HK-2 (cell line): Measurements from ENCODE around the gene CASQ2.

Source experiments
- DNase-seq: peaks from one replicate; pipeline ENCODE4 v3.0.0-alpha.2; 2018; ENCODE audit not compliant: unreplicated experiment

The CASQ2 gene

GRCh38 chr1:115694805-115695204 lies 73.7 kb downstream of the CASQ2 start:
- no peak for DNase-seq

DNA sequence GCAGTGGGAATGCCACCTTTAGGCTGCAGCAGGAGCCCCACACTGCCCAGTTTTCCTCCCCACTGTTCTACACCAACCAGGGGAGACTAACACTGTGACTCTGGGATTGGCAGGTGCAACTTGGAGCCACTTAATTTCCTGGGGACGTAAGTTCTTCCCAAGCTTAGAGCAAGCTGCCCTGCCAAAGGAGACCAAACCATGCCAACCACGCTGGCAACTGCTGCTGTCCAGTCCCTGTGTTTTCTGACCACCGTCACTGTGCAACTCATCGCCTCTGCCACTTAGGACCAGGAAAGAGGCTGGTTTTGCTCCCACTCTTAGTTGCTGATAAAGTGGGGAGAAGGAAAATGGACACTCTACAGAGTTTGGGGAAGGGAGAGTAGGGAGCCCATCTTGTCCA lies 76.3 kb downstream of the CASQ2 start:
- DNase-seq: no peak

GRCh38 chr1:115690972-115691371 lies 77.5 kb downstream of the CASQ2 start:
- no peak for DNase-seq

DNA sequence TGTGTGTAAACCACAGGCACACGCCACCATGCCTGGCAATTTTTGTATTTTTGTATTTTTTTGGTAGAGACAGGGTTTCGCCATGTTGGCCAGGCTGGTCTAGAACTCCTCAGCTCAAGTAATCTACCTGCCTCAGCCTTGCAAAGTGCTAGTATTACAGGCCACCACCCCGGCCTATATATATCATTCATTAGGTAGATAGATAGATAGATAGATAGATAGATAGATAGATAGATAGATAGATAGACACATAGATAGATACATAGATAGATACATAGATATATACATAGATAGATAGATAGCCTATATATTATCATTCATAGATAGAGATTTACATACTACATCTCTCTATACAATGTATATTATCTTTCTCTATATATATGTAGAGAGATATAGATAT lies 80.8 kb downstream of the CASQ2 start:
- no peak for DNase-seq

DNA sequence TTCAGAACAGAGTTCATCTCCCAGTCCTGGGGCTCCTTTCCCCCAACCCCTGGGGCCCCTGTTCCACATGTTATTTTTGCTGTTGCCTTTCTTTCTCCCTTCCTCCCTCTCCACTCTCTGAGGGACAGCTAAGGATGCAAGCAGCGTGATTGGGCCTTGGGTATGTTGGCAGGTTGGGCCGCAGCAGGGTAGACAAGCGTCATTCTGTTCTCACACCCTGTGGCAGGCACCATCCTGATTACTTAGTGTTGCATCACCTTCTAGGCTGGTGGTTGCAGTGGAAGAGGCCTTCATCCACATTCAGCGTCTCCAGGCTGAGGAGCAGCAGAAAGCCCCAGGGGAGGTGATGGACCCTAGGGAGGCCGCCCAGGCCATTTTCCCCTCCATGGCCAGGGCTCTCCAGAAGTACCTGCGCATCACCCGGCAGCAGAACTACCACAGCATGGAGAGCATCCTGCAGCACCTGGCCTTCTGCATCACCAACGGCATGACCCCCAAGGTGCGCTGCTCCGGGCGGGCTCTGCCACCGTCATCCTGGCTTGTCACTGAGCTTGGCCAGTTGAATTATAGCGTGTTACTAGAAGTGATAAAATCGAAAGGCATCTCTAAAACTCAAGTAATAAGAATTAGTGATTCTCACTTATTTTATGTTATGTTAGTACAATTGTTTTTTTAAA lies 83.3 kb downstream of the CASQ2 start:
- no peak for DNase-seq

- DNase-seq: no peak
These were observed 85.7 kb downstream of the CASQ2 start for GRCh38 chr1:115682792-115683191.

GRCh38 chr1:115680730-115681111 lies 87.8 kb downstream of the CASQ2 start:
- DNase-seq: no peak

- DNase-seq: peak; percentile 36
These were observed 89.3 kb downstream of the CASQ2 start for GRCh38 chr1:115679141-115679611.

GRCh38 chr1:115678141-115678540 lies 90.4 kb downstream of the CASQ2 start:
- DNase-seq: no peak

DNA sequence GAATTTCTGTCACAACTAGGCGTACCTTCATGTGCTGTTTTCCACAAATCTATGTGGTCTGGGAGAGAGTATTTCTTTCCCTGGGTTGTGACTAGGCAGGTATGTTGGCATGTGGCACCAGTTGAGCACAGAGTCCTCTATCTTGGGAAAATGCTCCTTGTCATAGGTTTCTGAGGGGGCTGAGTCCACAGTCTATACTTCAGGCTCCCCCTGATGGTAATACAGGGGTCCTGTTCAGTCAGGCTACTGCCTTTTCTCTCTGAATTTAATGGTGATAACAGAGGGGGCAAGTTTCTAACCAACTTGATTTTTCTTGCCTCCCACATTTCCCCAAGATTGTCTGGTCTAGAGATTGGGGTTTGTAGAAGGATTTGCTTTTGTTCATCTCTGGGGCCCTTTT lies 90.9 kb downstream of the CASQ2 start:
- DNase-seq: no peak

DNA sequence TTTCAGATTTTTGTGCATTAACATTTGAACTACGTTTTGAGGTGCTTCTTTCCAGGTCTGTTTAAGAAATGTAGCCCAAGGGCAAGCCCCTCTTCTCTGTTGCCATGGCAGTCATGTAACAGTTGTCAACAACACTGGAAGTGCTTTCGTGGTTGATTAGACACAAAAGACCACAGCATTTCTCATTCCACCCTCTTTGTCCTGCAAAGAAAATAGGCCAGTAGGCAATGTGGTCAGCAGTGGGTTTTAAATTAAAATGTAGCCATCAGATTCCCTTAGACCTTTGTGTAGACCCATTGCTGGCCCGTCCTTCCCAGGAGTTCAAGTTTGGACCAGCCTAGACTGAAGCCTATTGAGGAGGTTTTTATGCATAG lies 91.3 kb downstream of the CASQ2 start:
- DNase-seq: no peak

DNA sequence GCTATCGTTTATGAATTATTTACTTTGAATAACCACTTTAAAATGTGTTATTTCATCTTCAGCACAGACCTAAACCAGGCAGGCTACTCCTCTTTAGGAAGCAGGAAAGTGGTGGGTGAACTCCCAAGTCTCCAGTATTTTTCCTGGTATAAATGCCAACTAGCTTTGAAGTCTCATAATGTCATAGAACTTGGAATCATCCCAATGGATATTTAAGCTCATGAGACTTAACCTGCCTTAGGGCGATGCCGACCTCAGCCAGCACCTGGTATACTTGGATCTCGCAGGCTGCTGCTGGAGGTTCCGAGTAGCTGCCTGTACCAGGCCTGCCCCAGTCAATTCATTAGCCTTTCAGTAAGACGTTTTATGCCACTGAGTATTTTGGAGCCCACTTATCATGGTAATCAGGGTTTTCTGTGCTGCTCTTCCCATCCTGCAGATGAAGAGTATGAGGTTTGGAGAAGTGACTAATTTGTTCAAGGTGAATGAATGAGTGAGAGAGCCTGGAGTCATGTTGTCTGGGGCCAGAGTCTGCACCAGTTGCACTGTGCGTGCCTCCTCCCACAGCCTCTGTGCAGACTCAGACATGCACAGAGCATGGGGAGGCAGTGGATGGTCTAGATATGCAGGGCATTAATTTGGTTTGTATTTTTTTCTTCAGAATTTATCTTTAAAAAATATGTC lies 91.9 kb downstream of the CASQ2 start:
- DNase-seq: no peak

DNA sequence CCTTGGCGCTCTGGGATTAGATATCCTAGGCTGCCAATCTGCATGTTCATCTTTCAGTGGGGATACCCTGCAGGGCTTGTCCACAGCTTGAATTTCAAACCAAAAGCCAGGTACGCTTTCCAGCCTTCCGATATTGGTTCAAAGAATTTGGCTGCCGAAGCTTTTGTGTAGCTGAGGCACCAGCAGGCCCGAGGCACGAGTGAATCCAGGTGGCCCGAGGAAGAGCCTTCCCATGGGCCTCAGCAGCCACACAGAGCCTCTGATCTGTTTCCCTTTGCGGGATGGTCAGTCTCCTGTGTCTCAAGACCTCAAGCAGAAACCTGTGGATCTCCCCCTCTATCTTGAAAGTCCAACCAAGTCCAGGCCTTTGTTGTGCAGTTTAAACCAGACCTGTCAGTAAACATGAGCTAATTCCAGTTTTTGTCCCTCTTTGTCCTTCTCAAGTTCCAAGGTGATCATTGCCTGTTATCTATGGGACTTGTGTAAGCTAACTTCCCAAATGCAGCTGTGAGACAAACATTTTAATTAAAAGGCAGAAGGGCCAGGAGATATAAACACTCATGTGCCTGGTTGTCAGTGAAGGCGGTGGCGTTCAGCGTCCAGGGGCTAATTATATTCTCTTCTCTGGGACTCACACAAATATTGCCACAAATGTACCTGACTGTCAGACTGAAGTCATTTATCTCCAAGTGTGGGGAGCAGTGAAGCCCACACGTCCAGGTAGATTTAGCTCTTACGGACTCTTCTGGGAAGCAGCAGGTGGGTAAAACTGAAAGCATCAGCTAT lies 96.1 kb downstream of the CASQ2 start:
- no peak for DNase-seq

GRCh38 chr1:115671176-115671934 lies 97.2 kb downstream of the CASQ2 start:
- DNase-seq: no peak

- no peak for DNase-seq
These were observed 97.9 kb downstream of the CASQ2 start for GRCh38 chr1:115670476-115671175.

- DNase-seq: no peak
These were observed 98.6 kb downstream of the CASQ2 start for GRCh38 chr1:115669886-115670285.

DNA sequence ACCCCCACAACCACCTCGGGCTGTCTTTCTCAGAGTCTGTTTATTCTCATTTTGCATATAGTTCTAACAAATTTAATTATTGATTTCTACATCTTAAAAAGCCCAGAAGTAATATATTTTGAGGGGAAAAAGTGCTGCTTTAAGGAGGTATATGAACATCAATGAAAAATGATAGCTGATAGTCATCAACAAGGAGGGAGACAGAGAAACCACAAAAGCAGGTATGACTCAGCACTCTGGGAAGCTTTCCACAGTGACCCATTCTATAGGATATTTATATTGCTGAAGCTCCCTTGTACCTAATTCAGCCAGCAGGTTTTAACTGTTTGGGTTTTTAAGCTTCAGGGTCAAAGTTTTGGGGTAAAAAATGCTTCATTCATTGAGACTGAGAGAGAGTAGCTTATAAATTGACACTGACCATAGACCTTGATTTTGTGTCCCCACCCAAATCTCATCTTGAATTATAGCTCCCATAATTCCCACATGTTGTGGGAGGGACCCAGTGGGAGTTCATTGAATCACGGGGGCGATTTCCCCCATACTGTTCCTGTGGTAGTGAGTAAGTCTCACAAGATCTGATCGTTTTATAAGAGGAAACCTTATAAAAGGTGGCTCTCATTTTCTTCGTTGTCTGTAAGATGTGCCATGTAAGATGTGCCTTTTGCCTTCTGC lies 99.4 kb downstream of the CASQ2 start:
- no peak for DNase-seq

DNA sequence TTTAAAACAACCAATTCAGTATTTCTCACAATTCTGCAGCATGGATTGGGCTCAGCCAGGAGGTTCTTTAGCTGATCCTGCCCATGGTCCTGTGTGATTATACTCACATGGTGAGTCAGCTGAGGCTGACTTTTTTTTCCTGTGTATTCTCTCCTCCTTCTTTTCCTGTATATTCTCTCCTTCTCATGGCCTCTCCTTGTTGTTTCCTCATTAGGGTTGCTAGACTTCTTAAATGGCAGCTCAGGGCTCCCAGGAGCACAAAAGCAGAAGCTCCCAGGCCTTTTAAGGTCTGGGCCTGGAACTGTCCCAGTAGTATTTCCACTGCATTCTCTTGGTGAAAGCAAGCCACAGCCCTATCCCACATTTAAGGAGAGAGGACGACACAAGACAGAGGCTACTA lies 99.9 kb downstream of the CASQ2 start:
- no peak for DNase-seq

DNA sequence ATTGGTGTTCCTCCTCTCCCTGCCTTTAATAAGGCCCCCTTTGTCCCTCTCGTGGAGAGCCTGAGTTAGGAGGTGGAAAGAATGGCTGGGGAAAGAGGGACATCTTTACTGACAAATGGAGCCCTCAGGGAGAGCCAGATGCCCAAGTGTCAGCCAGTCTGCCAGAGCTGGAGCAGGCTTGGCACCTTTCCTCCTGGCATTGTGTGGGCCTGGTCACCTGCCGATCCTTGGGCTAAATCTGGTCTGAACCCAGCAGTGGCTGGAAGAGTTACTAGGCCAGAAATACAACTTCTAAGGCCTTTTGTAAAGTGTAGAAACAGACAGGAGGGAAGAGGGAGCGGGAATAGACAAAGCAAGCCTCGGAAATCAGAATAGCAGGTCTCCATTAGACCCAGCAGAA lies 101.8 kb downstream of the CASQ2 start:
- no peak for DNase-seq

DNA sequence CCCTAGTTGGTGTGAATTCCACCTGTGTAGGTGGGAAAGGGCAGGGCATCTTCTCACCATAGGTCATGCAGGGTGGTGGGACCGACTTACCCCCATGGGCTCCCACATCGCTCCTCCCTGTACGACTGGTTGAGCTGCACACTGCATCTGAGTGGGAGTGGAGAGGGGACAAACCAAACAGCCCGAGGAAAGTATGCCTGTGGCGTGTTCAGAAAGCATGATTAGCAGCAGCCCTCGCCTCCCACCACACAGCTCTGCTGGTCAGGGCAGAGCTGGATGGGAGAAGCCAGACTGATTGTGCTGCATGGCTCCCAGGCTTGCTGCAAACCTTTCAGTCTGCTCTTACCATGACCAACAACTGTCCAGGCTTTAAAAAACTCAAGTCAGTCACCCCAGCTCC lies 102.3 kb downstream of the CASQ2 start:
- DNase-seq: no peak
